ENCODE measurements around the gene CD200R1L. TPM values are rescaled to one million over a fixed set of nuclear protein-coding genes. Genes with fewer than 3 reads are reported as not detected.

Gene CD200R1L
- total and polyA plus RNA-seq, 2 of the 13 experiments (the other 11 are each of a cell fraction or from before 2014, with no cell fraction given) = not detected

GRCh38 chr3:112799946-112800345 lies 46.7 kb downstream of the CD200R1L start:
- H3K4me3 ChIP-seq (replicated peaks in 1 of 3; ENCODE audit: insufficient read depth in 1 of 3, low read depth in 2 of 3, low read length in 3 of 3) = no peak overlapping the region
- no TSS peak for BruUV-seq (replicated peaks)
- in situ Hi-C loops (cut with HindIII; ENCODE audit: extremely low pct_ligation_motif_present, low pct_unique_long_range_greater_than_20kb) = no loop called here
- no peaks in the 10 kb centered on the region for H3K36me3 ChIP-seq (replicated peaks in 1 of 2; ENCODE audit: control insufficient read depth in 1 of 2, insufficient read depth in 2 of 2, low read length in 2 of 2)
- H2AFZ ChIP-seq (ENCODE audit: low read length) = no peak overlapping the region
- no peak overlapping the region for H3K27ac ChIP-seq (ENCODE audit: extremely low read length, insufficient read depth, low read length)
- no peak for TF ChIP-seq FOXC1 (CRISPR knock-in tag; IDR thresholded peaks at IDR 0.05; ENCODE audit: borderline replicate concordance)
- no peak for TF ChIP-seq SETDB1 (CRISPR knock-in tag; IDR thresholded peaks at IDR 0.05; ENCODE audit: borderline replicate concordance)
- TF ChIP-seq CBX5 (CRISPR knock-in tag; IDR thresholded peaks at IDR 0.05; ENCODE audit: borderline replicate concordance) = no peak
- no peak for TF ChIP-seq ISX (CRISPR knock-in tag; conservative IDR thresholded peaks at IDR 0.05)
- no peak for TF ChIP-seq SUZ12 (IDR thresholded peaks at IDR 0.05; ENCODE audit: low read depth, low read length)
- no peak for TF ChIP-seq NFE2L1 (CRISPR knock-in tag; IDR thresholded peaks at IDR 0.05; ENCODE audit: borderline replicate concordance)
- no peak for TF ChIP-seq AKAP8 (CRISPR knock-in tag; IDR thresholded peaks at IDR 0.05)
- no peak for TF ChIP-seq ZNF382 (CRISPR knock-in tag; IDR thresholded peaks at IDR 0.05; ENCODE audit: borderline replicate concordance)
- ATAC-seq = no peak
- ChIA-PET CTCF (ENCODE audit: low intra/inter-chr PET ratio, low total read pairs) (no interaction called here), POLR2A (no interaction called here)
- H3K9ac ChIP-seq (ENCODE audit: insufficient read depth, low read depth, low read length) = no peak overlapping the region
- no peaks in the 10 kb centered on the region for H3K9me3 ChIP-seq (ENCODE audit: low read length)
- no peaks in the 10 kb centered on the region for H3K79me2 ChIP-seq (ENCODE audit: insufficient read depth, low read length)
- no peaks in the 10 kb centered on the region for H3K4me1 ChIP-seq (ENCODE audit: insufficient read depth, low read length)
- H3K4me2 ChIP-seq (ENCODE audit: low read depth, low read length) = no peak overlapping the region
- FAIRE-seq = no peak
- intact Hi-C loops (cut with micrococcal nuclease; ENCODE audit: unreplicated experiment) = no loop called here
- DNase-seq (ENCODE audit: low spot score) = no peak
- no peaks in the 10 kb centered on the region for H4K20me1 ChIP-seq (ENCODE audit: insufficient read depth, low read length)
- H3K27me3 ChIP-seq (ENCODE audit: control insufficient read depth in 1 of 2, insufficient read depth in 2 of 2, low read length in 2 of 2) = no peaks in the 10 kb centered on the region

- no peaks in the 10 kb centered on the region for H3K79me2 ChIP-seq (ENCODE audit: insufficient read depth, low read length)
- ATAC-seq (no peak), DNase-seq (ENCODE audit: low spot score) (no peak), FAIRE-seq (no peak)
- ChIA-PET POLR2A (no interaction called here), CTCF (ENCODE audit: low intra/inter-chr PET ratio, low total read pairs) (no interaction called here)
- H2AFZ ChIP-seq (ENCODE audit: low read length) = no peak overlapping the region
- 7% methylated on average over 6 of the region's 6 CpGs for WGBS (ENCODE audit: low lambda C conversion rate)
- BruUV-seq (replicated peaks) = no TSS peak
- H3K4me3 ChIP-seq (replicated peaks in 1 of 3; ENCODE audit: insufficient read depth in 1 of 3, low read depth in 2 of 3, low read length in 3 of 3) = no peak overlapping the region
- H3K9ac ChIP-seq (ENCODE audit: insufficient read depth, low read depth, low read length) = no peak overlapping the region
- in situ Hi-C loops (cut with HindIII; ENCODE audit: extremely low pct_ligation_motif_present, low pct_unique_long_range_greater_than_20kb) (no loop called here), intact Hi-C loops (cut with micrococcal nuclease; ENCODE audit: unreplicated experiment) (no loop called here)
- no peak overlapping the region for H3K27ac ChIP-seq (ENCODE audit: extremely low read length, insufficient read depth, low read length)
- no peaks in the 10 kb centered on the region for H3K9me3 ChIP-seq (ENCODE audit: low read length)
- H4K20me1 ChIP-seq (ENCODE audit: insufficient read depth, low read length) = no peaks in the 10 kb centered on the region
- H3K4me1 ChIP-seq (ENCODE audit: insufficient read depth, low read length) = no peaks in the 10 kb centered on the region
- H3K36me3 ChIP-seq (replicated peaks in 1 of 2; ENCODE audit: control insufficient read depth in 1 of 2, insufficient read depth in 2 of 2, low read length in 2 of 2) = no peaks in the 10 kb centered on the region
- no peak overlapping the region for H3K4me2 ChIP-seq (ENCODE audit: low read depth, low read length)
- H3K27me3 ChIP-seq (ENCODE audit: control insufficient read depth in 1 of 2, insufficient read depth in 2 of 2, low read length in 2 of 2) = peaks cover 0 to 5% of the 10 kb centered on the region in 2 experiments; a peak in 1 of 5 replicates
- TF ChIP-seq HNRNPLL (IDR thresholded peaks at IDR 0.05; ENCODE audit: low read depth, low read length, poor library complexity, severe bottlenecking) (no peak), TRAFD1 (CRISPR knock-in tag; IDR thresholded peaks at IDR 0.05; ENCODE audit: borderline replicate concordance) (no peak), ZNF256 (CRISPR knock-in tag; conservative IDR thresholded peaks at IDR 0.05) (no peak), MYNN (CRISPR knock-in tag; IDR thresholded peaks at IDR 0.05; ENCODE audit: low read depth) (no peak), MAFG (CRISPR knock-in tag; IDR thresholded peaks at IDR 0.05) (no peak), ZNF558 (CRISPR knock-in tag; IDR thresholded peaks at IDR 0.05; ENCODE audit: borderline replicate concordance) (no peak)
Measured at GRCh38 chr3:112794622-112795172, 52.0 kb downstream of the CD200R1L start.
